GM15510 (cell line): Measurements from ENCODE around the gene EYA2.

Experiments used
- POLR2A ChIP-seq: IDR thresholded peaks from 3 replicates; pipeline ENCODE4 v1.6.1; 2011; ENCODE audit warnings: borderline replicate concordance; ENCODE audit not compliant: insufficient read length; ENCODE audit errors: extremely low read depth

The EYA2 gene

GRCh38 chr20:47235853-47236638 lies 341.4 kb downstream of the EYA2 start:
- no peak for TF ChIP-seq POLR2A

- no peak for TF ChIP-seq POLR2A
Observed at GRCh38 chr20:47236639-47236900, 341.9 kb downstream of the EYA2 start.

- no peak for TF ChIP-seq POLR2A
Observed at GRCh38 chr20:47237715-47238114, 343.1 kb downstream of the EYA2 start.
